ENCODE data around the gene TCHP.

GRCh38 chr12:109880938-109881337 is 19.1 kb upstream of the TCHP start:
- TF ChIP-seq CTCF (IDR thresholded peaks at IDR 0.05; ENCODE audit: poor library complexity, severe bottlenecking) (no peak), EP300 (conservative IDR thresholded peaks at IDR 0.05; ENCODE audit: poor library complexity, severe bottlenecking) (no peak), POLR2AphosphoS5 (IDR thresholded peaks at IDR 0.05) (no peak)
